Fibroblast of skin of scalp (primary cell): Measurements from ENCODE around the gene IRAK4. TPM values are rescaled to one million over a fixed set of nuclear protein-coding genes. Genes with fewer than 3 reads are reported as not detected.
"Not testable (repeated sequence)": the region's sequence is repeated elsewhere in the genome, so short reads cannot be mapped to it uniquely, and the experiment has no call there.

Experiments used
- DNase-seq: peaks from one replicate; pipeline ENCODE4 v3.0.0-alpha.2; 2013
- polyA plus RNA-seq, 2 experiments: library from polyadenylated mRNA; unstranded; fragments of 120-200 nt; gene quantifications; one replicate each; pipeline ENCODE4 v1.2.1, GENCODE V29; 2013; ENCODE audit not compliant: insufficient read length in 2 of 2

The IRAK4 gene
- 13.5 TPM for polyA plus RNA-seq (2013, experiment 1 of 2; ENCODE audit: insufficient read length)
- 14.4 TPM for polyA plus RNA-seq (2013, experiment 2 of 2; ENCODE audit: insufficient read length)

- DNase-seq: peak; percentile 98
Observed at GRCh38 chr12:43758728-43759563, at the start of gene IRAK4, which contains the start of gene PUS7L. TSS of gene IRAK4 (plus strand) at chr12:43758951. CDS start at chr12:43768112, 9,161 bp downstream. TSS of gene PUS7L (minus strand) at chr12:43758790. CDS start at chr12:43755245, 3,545 bp downstream.

GRCh38 chr12:43711348-43711747, 47.4 kb upstream of the IRAK4 start:
- DNase-seq: no peak

DNA sequence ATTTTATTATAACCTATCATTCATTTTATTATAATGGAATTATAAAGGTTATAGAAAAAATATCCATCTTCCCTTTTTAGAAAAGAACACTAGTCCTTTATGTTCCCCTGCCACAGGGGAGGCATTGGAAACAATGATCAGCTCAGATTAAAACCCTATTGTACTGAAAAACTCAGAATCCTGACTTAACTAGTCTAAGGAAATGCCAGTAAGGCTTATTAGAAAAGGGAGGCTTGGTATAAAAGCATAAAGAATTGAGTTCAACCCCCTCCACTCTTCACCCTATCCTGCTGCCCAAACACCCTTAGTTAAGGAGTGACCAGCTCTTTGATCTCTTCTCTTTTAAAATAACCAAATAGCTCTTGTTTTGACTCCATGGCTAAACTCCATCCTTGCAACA, 36.1 kb upstream of the IRAK4 start:
- DNase-seq: no peak

- no peak for DNase-seq
Observed at GRCh38 chr12:43723134-43723533, 35.6 kb upstream of the IRAK4 start.

DNA sequence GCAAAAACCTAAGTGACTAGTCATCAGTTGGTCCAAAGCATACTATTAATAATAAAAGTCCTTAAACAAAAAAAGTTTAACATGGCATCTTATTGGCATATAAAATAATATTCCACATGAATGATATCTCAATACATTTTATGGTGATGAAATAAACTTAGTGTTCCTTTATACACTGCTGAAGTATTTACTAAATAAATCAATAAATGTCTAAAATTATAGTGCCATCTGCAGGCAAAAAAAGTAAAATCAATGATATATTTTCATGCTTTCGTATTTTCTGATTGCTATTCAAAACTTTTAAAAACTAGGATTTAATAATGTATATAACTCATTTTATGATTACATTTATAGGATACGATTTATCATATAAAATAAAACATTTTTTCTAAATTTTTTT, 30.6 kb upstream of the IRAK4 start:
- no peak for DNase-seq

DNA sequence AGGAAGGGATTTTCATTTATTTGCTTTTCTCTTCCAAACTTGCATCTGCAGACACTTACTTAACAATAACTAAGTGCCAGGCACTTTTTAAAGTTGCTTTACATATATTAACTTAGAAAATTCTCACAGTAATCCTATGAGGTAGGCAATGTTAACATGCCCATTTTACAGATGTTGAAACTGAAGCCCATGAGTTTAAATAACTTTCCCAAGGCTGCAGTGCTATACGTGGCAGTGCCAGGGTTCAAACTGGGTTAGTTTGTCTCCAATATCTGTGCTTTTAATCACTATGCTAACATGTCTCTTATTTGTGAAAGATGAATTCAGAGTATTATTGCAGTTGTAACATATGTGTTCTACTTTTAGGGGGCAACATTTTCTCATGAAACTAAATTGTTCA, 30.1 kb upstream of the IRAK4 start:
- no peak for DNase-seq

GRCh38 chr12:43730283-43730682, 28.5 kb upstream of the IRAK4 start:
- DNase-seq: no peak

DNA sequence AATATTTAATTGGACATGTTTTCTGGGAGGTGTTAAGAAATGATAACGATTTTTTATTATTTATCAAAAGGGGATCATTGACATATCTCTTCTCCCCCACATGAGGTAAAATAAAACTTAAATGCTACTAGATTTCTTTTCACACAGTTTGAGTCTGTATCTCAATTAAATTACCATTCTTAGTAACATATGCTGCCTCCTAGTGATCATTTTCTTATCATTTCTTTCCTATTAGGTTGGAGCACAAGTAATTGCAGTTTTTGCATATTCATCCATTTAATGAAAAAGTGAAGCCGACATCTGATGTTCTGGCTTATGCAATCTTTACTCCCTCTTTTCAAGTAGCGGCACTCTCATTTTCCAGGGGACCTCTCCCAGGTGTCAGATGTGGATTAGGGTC, 25.1 kb upstream of the IRAK4 start:
- no peak for DNase-seq

DNA sequence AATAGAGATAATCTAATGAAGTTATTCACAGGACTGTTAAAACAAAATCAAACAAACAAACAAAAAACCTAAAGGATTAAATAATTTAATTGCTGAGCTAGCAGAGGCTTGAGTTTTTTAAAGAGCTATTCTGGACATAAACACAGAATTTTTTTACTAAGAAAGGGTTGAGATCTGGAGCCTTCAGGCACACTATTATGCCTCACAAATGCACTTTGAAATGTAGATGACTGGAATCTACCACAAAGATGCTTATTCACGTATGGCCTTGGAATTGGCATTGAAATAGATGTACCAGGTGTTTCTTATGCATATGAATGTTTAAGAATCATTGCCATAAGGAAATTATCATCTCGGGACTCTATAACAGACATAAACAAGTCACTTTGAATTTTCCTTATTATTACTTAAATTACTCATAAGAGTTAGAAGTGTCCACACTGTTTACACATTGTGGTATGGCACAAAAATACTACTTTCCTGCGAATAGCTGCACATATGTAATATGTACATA, 21.8 kb upstream of the IRAK4 start:
- DNase-seq: no peak

GRCh38 chr12:43737646-43738045, 21.1 kb upstream of the IRAK4 start:
- DNase-seq: peak; percentile 83

DNA sequence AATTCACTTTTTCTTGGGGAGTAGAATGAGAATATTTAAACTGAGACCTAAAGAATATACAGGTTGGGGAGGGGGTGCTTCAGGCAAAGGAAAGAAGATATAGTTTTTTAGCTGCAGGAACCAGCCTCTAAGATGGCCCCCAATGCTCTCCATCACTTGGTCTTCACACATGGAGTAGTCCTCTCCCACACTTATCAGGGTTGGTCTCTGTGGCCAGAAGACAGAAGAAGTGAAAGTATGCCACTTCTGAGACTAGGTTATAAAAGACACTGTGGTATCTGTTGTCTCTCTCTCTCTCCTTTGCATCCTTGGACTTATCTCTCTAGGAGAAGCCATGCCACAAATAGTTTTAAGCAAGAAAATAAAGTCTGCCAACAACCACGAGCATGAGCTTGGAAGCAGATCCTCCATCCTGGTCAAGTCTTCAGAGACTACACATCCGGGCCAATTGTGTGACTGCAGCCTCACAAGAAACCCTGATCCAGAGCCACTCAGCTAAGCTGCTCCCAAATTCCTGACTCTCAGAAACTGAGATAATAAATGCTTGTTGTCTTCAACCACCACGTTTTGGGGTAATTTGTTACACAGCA, 18.1 kb upstream of the IRAK4 start:
- DNase-seq: peak; percentile 74

- peak; percentile 90 for DNase-seq
Observed at GRCh38 chr12:43742106-43742505, 16.6 kb upstream of the IRAK4 start.

DNA sequence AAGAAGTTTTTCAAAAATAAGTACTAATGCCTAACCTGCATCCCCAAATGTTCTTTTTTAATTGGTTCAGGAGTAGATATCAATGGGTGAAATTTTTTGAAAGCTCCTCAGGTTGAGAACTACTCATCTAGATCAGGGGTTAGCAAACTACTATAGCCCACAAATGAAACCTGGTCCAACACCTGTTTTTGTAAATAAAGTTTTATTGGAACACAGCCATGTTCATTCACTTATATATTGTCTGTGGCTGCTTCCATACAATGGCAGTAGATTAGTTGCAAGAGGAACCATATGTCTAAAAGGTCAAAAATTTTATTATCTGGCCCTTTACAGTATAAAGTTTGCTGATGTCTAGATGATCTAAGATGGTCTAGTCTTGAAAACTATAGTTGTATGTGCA, 13.9 kb upstream of the IRAK4 start:
- DNase-seq: no peak

DNA sequence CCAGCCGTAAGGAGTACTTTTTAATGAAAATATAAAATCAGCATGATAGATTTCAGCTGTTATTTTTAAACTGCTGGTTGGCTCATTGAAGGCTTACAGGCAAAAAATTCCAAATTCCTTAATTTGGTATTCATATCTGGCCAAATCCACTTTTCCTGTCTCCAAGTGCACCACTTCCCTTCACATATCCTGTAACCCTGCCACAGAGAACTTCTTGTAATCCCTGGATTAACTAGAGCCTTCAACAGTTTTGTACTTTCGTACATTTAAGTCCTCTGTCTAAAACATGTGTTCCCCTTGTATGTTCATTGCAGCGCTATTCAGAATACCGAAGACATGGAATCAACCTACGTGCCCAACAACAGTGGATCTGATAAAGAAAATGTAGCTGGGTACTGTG, 9.7 kb upstream of the IRAK4 start:
- DNase-seq: peak; percentile 17

DNA sequence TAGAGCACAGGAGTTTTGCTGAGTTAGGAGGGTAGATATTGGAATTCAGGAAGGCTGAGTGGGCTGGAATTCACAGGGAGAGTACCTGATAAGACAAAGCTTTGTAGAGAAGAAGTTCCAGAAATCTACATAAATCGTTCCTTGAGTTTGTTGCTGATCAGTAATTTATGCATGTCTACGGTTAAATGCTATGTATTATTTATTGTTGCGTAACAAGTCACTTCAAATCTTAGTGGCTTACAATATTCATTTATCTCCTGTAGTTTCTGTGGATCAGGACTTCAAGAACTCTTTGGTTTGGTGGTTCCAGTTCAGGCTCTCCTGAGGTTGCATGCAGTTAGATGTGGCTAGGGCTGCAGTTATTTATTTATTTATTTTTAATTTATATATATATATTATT, 7.9 kb upstream of the IRAK4 start:
- no peak for DNase-seq

GRCh38 chr12:43751360-43751759, 7.4 kb upstream of the IRAK4 start:
- not testable (repeated sequence) for DNase-seq

GRCh38 chr12:43754015-43754414, 4.7 kb upstream of the IRAK4 start:
- no peak for DNase-seq

DNA sequence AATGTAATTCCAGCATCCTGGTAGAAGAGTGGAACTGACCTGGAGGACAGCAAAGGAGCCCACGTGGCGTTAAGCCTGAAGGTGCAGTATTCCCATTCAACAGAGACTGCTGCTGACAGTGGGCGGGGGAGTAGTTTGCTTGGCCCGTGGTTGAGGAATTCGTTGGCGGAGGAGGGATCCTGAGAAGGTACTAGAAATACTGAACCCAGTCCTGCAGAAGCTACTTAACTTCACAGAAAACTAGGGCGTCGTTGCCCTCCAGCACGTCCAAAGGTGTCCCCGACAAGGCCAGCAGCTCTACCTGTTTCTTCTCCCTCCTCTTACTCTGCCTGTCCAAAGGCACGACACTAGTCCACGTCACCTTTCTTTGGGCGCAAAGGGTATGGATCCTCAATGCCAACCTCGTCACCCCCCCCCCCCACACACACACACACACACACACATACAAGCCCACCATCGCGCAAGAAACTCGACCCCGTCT, 464 bp upstream of the IRAK4 start:
- DNase-seq: peak; percentile 21

DNA sequence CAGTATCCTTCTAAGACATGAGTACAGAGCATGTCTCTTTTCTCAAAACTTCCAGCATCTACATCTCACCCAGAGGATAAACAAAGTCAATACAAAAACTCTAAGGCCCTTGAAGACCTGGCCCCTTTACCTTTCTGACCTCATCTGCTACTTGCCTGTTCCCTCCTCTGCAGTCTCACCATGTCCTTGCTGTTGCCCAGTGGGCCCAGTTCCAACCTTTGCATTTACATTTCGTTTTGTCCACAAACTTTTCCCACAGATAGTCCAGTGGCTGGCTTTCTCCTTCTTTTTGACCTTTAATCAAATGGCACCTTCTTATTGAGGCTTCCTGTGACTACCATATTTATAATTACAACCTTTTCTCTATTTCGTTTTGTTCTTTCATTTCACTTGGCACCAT, 1.6 kb downstream of the IRAK4 start:
- DNase-seq: no peak

- DNase-seq: no peak
Observed at GRCh38 chr12:43761500-43761899, 2.7 kb downstream of the IRAK4 start.

GRCh38 chr12:43762596-43762995, 3.8 kb downstream of the IRAK4 start:
- no peak for DNase-seq

DNA sequence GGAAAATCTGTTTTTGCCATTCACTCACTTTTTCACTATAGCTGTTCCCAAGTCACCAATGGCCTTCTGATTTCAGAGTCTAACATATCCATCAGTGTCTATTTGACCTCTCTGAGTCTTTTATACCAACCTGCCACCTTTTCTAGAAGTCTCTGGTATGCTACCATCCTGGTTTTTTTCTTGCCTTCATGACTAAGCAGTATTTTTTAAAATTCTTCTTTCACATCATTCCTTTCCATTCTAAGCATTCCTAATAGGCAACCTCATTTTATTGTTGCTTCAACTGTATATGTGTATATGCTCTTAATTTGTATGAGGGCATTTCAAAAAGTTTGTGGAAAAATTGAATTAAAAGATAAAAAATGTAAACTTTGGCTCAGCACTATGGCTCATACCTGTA, 5.0 kb downstream of the IRAK4 start:
- peak; percentile 8 for DNase-seq

DNA sequence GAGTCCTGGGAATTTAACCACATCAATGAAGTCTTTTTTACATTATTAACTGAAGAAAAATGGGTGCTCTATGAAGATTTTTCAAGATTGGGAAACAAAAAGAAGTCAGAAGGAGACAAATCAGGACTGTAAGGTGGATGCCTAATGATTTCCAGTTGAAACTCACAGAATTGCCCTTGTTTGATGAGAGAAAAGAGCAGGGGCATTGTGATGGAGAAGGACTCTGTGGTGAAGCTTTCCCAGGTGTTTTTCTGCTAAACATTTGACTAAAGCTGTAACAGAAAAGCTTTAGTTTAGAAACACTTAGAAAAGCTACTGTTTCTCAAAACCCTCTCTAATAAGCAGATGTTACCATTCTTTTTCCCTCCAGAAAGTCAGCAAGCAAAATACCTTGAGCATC, 5.8 kb downstream of the IRAK4 start:
- DNase-seq: no peak

DNA sequence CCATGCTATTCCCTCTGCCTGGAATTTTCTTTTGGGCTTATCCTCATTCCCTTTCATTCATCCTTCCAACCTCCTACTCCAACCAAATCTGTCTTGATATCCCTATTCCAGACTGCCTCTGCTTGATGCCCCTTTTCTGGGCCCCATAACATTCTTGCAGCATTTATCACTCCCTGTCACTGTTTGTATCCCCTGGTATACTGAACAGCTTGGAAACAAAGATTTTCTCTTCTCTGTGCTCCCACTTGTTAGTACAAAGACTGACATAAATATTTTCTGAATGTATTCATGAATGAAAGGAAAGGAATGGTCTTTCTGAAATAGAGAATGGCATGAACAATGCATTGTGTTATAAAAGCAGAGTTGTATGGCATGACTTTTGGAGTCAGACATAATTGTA, 7.5 kb downstream of the IRAK4 start:
- peak; percentile 49 for DNase-seq
